Ascending aorta (tissue), 2 donors: ENCODE results near the gene PDHX. TPM values are rescaled to one million over a fixed set of nuclear protein-coding genes. Genes with fewer than 3 reads are reported as not detected.

Source experiments
- DNase-seq, 2 donors: peaks; one replicate each; pipeline ENCODE4 v3.0.0-alpha.2; 2019; ENCODE audit warnings: low spot score in 2 of 2
- H3K27ac ChIP-seq, 2 donors: fragments of 200-600 bp; sonication (generic); one replicate each; pipeline ENCODE4 v1.5.1; 2016 to 2017; ENCODE audit warnings: mild to moderate bottlenecking in 1 of 2
- H3K27me3 ChIP-seq: fragments of 200-600 bp; sonication (generic); one replicate; pipeline ENCODE4 v1.5.1; 2017
- H3K36me3 ChIP-seq, 2 donors: fragments of 200-600 bp; sonication (generic); one replicate each; pipeline ENCODE4 v1.5.1; 2016
- H3K4me1 ChIP-seq, 2 donors: fragments of 200-600 bp; sonication (generic); one replicate each; pipeline ENCODE4 v1.5.1; 2016 to 2017; ENCODE audit warnings: mild to moderate bottlenecking in 1 of 2
- H3K4me3 ChIP-seq, 2 donors: fragments of 200-600 bp; sonication (generic); one replicate each; pipeline ENCODE4 v1.5.1; 2016 to 2017; ENCODE audit warnings: mild to moderate bottlenecking in 1 of 2
- H3K9me3 ChIP-seq, 2 donors: fragments of 200-600 bp; sonication (generic); one replicate each; pipeline ENCODE4 v1.5.1; 2016
- CTCF ChIP-seq, 3 experiments: fragments of 200-600 bp in 2 of 3; fragments of 450-650 bp in 1 of 3; sonication (generic) in 2 of 3; IDR thresholded peaks; one replicate each; pipeline ENCODE4 v1.5.1; 2016 to 2019; ENCODE audit warnings: antibody characterized with exemption in 3 of 3, mild to moderate bottlenecking in 1 of 3, moderate library complexity in 1 of 3
- intact Hi-C: fragments of 100-400 bp; cut with DNase I; formaldehyde crosslinking; loops from one replicate; pipeline ENCODE4 v1.15.1; 2023
- total RNA-seq: library from RNA; depleted of rRNA; stranded (reverse); fragments of >200 nt; gene quantifications from one replicate; pipeline ENCODE4 v1.1.0, GENCODE V29; 2016

Gene PDHX
- total RNA-seq, 1 donor from 2014 or later: 23.3 TPM

DNA sequence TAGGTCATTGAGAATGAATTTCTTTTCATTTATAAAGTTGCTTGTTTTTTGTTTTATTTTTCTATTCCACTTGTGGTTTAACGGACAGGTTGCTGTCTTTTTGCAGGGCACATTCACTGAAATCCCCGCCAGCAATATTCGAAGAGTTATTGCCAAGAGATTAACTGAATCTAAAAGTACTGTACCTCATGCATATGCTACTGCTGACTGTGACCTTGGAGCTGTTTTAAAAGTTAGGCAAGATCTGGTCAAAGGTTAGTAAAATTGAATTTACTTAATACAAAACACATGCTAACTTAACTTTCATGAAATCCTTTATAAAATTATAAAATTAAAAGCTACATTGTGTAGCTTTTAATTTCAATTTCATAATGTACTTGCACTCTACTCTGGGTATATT, 53.6 kb downstream of the PDHX start:
- intact Hi-C loops: no loop called here
- no peak for TF ChIP-seq CTCF (IDR thresholded peaks at IDR 0.05)
- no peak overlapping the region for H3K27ac ChIP-seq
- no peak overlapping the region for H3K4me3 ChIP-seq
- no peaks in the 10 kb centered on the region for H3K27me3 ChIP-seq
- H3K9me3 ChIP-seq: no peaks in the 10 kb centered on the region
- H3K36me3 ChIP-seq: peaks cover 13 to 36% of the 10 kb centered on the region in 2 donors
- DNase-seq: no peak
- no peaks in the 10 kb centered on the region for H3K4me1 ChIP-seq

DNA sequence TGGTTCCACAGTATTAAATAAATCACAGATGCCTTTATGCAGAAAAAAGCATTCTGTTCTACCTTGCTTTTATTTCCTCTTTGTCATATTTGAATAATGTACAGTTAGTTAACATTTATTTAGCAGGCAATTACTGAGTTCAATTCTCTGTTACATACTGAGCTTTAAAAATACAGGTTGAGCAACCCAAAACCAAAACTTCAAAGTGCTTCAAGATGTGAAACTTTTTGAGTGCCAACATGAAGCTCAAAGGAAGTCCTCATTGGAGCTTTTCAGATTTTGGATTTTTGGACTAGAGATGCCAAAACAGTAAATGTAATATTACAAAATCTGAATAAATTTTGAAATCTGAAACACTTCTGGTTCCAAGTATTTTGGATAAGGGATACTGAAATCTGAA, 54.1 kb downstream of the PDHX start:
- H3K9me3 ChIP-seq: no peaks in the 10 kb centered on the region
- H3K4me1 ChIP-seq: no peaks in the 10 kb centered on the region
- no peaks in the 10 kb centered on the region for H3K27me3 ChIP-seq
- intact Hi-C loops: no loop called here
- H3K36me3 ChIP-seq: peaks cover 13 to 36% of the 10 kb centered on the region in 2 donors
- H3K27ac ChIP-seq: no peak overlapping the region
- DNase-seq: no peak
- TF ChIP-seq CTCF (IDR thresholded peaks at IDR 0.05): no peak
- H3K4me3 ChIP-seq: no peak overlapping the region

- Histone ChIP-seq H3K36me3 (peaks cover 9 to 33% of the 10 kb centered on the region in 2 donors), H3K4me3 (no peak overlapping the region), H3K9me3 (no peaks in the 10 kb centered on the region), H3K4me1 (no peaks in the 10 kb centered on the region), H3K27ac (no peak overlapping the region), H3K27me3 (no peaks in the 10 kb centered on the region)
- no peak for DNase-seq
- no peak for TF ChIP-seq CTCF (IDR thresholded peaks at IDR 0.05)
- intact Hi-C loops: no loop called here
Observed at GRCh38 chr11:34971928-34972327, 55.5 kb downstream of the PDHX start.

DNA sequence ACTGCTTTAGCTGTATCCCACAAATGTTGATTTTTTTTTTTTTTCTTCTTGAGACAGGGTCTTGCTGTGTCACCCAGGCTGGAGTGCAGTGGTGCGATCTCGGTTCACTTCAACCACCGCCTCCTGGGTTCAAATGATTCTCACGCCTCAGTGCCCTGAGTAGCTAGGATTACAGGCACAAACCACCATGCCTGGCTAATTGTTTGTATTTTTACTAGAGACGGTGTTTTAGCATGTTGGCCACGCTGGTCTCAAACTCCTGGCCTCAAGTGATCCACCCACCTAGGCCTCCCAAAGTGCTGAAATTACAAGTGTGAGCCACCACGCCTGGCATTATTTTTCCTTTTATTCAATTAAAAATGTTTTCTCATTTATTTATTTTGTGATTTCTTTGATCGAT, 55.9 kb downstream of the PDHX start:
- Histone ChIP-seq H3K36me3 (peaks cover 7 to 29% of the 10 kb centered on the region in 2 donors), H3K4me3 (no peak overlapping the region), H3K9me3 (no peaks in the 10 kb centered on the region), H3K27me3 (no peaks in the 10 kb centered on the region), H3K4me1 (no peaks in the 10 kb centered on the region), H3K27ac (no peak overlapping the region)
- no peak for DNase-seq
- intact Hi-C loops: no loop called here
- TF ChIP-seq CTCF (IDR thresholded peaks at IDR 0.05): no peak

GRCh38 chr11:34972892-34973291, 56.5 kb downstream of the PDHX start:
- no peak for DNase-seq
- peaks cover 7 to 23% of the 10 kb centered on the region in 2 donors for H3K36me3 ChIP-seq
- intact Hi-C loops: no loop called here
- H3K27ac ChIP-seq: no peak overlapping the region
- no peak for TF ChIP-seq CTCF (IDR thresholded peaks at IDR 0.05)
- no peaks in the 10 kb centered on the region for H3K4me1 ChIP-seq
- no peaks in the 10 kb centered on the region for H3K27me3 ChIP-seq
- H3K9me3 ChIP-seq: no peaks in the 10 kb centered on the region
- H3K4me3 ChIP-seq: no peak overlapping the region

- H3K27ac ChIP-seq: no peak overlapping the region
- no peak for DNase-seq
- no peak for TF ChIP-seq CTCF (IDR thresholded peaks at IDR 0.05)
- H3K27me3 ChIP-seq: no peaks in the 10 kb centered on the region
- H3K9me3 ChIP-seq: no peaks in the 10 kb centered on the region
- no peak overlapping the region for H3K4me3 ChIP-seq
- H3K36me3 ChIP-seq: peaks cover 1 to 6% of the 10 kb centered on the region in 2 donors
- no peaks in the 10 kb centered on the region for H3K4me1 ChIP-seq
- intact Hi-C loops: no loop called here
Observed at GRCh38 chr11:34975482-34975881, 59.1 kb downstream of the PDHX start.
